Left ventricle myocardium inferior (tissue), 1 donor: ENCODE measurements around the gene RFT1. TPM values are rescaled to one million over a fixed set of nuclear protein-coding genes. Genes with fewer than 3 reads are reported as not detected.

Source experiments
- DNase-seq: peaks from one replicate; pipeline ENCODE4 v3.0.0-alpha.2; 2020
- H3K27ac ChIP-seq: fragments of 200-600 bp; replicated peaks from 2 replicates; pipeline ENCODE4 v1.8.0; 2021
- H3K27me3 ChIP-seq: fragments of 200-600 bp; 2 replicates; pipeline ENCODE4 v1.8.0; 2021; ENCODE audit warnings: low read depth
- H3K36me3 ChIP-seq: fragments of 200-600 bp; 2 replicates; pipeline ENCODE4 v1.8.0; 2021
- H3K4me1 ChIP-seq: fragments of 200-600 bp; 2 replicates; pipeline ENCODE4 v1.8.0; 2021
- H3K4me3 ChIP-seq: fragments of 200-600 bp; 2 replicates; pipeline ENCODE4 v1.8.0; 2021; ENCODE audit warnings: mild to moderate bottlenecking, moderate library complexity
- H3K9me3 ChIP-seq: fragments of 200-600 bp; replicated peaks from 2 replicates; pipeline ENCODE4 v1.8.0; 2021
- intact Hi-C: fragments of 100-400 bp; cut with micrococcal nuclease; formaldehyde crosslinking; loops from one replicate; pipeline ENCODE4 v1.11.0; 2022
- total RNA-seq: library from RNA; stranded (reverse); fragmentation: NEBNext Ultra II Directional; extraction: Animal tissue kit (Norgen Biotek cat#: 25700); gene quantifications from one replicate; pipeline ENCODE4 v1.2.1, GENCODE V29; 2021
- TF ChIP-seq, protein P1 (sequence below): fragments of 200-600 bp; IDR thresholded peaks from 2 replicates; pipeline ENCODE4 v1.8.0; 2021; ENCODE audit warnings: antibody characterized with exemption, mild to moderate bottlenecking, borderline replicate concordance
- donor health status: DM: no; HTN: yes; CAD: no; lungs with severe emphysema.

The RFT1 gene
- total RNA-seq, 1 donor from 2014 or later, result 9.4 TPM

DNA sequence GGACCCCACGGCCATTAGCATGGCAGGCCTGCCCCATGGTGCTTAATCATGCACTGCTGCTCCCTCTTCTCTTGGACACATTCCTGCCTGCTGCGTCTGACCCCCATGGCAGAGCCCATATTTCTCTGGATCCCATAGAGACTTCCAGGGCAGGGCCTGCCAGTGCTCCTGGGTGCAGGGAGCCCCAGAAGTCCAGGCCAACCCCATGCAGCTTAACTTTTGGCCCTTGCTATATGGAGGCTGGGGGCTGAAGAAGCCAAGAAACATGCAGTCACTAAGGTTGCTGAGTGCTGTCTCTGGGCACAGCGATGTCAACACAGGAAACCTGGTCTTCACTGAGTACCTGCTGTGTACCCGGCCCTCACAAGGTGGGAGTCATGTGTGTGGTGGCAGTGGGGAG, 19.5 kb upstream of the RFT1 start:
- intact Hi-C loops, result no loop called here
- H3K4me1 ChIP-seq, result peaks cover 12% of the 10 kb centered on the region
- no peaks in the 10 kb centered on the region for H3K9me3 ChIP-seq
- H3K27ac ChIP-seq, result no peak overlapping the region
- no peak overlapping the region for H3K4me3 ChIP-seq
- no peak for DNase-seq
- H3K27me3 ChIP-seq, result no peaks in the 10 kb centered on the region
- H3K36me3 ChIP-seq, result no peaks in the 10 kb centered on the region
- TF ChIP-seq, protein P1, sequence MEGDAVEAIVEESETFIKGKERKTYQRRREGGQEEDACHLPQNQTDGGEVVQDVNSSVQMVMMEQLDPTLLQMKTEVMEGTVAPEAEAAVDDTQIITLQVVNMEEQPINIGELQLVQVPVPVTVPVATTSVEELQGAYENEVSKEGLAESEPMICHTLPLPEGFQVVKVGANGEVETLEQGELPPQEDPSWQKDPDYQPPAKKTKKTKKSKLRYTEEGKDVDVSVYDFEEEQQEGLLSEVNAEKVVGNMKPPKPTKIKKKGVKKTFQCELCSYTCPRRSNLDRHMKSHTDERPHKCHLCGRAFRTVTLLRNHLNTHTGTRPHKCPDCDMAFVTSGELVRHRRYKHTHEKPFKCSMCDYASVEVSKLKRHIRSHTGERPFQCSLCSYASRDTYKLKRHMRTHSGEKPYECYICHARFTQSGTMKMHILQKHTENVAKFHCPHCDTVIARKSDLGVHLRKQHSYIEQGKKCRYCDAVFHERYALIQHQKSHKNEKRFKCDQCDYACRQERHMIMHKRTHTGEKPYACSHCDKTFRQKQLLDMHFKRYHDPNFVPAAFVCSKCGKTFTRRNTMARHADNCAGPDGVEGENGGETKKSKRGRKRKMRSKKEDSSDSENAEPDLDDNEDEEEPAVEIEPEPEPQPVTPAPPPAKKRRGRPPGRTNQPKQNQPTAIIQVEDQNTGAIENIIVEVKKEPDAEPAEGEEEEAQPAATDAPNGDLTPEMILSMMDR, result no peak

DNA sequence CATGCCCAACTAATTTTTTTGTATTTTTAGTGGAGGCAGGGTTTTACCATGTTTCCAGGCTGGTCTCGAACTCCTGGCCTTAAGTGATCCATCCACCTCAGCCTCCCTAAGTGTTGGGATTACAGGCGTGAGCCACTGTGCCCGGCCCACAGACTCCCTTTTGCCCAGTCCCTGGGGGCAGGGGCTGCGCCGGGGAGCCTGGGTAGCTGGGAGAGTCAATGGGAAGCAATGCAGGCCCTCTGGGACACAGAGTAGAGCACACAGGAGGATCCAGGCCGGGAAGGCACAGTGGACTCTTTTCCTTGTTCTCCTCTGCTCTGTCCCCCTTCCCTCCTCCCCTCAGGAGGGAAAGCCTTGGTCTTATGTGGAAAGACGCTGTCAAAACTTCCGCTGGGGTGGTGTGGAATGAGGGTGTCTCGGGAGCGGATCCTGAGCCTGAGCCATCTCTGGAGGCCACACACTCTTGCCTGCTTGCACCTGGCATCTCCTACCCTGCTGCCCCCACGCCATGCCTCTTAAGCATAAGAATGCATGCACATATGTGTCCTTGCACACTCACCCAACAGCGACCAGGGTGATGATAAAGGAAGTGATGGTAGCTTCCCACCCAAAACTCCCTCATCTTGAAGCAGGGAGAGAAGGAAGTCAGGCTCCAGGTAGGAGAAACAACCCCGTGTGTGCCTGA, 18.9 kb upstream of the RFT1 start:
- TF ChIP-seq, protein P1, result no peak
- no peaks in the 10 kb centered on the region for H3K27me3 ChIP-seq
- intact Hi-C loops, result no loop called here
- peaks cover 7% of the 10 kb centered on the region for H3K4me1 ChIP-seq
- H3K9me3 ChIP-seq, result no peaks in the 10 kb centered on the region
- no peak for DNase-seq
- no peaks in the 10 kb centered on the region for H3K36me3 ChIP-seq
- no peak overlapping the region for H3K27ac ChIP-seq
- no peak overlapping the region for H3K4me3 ChIP-seq

DNA sequence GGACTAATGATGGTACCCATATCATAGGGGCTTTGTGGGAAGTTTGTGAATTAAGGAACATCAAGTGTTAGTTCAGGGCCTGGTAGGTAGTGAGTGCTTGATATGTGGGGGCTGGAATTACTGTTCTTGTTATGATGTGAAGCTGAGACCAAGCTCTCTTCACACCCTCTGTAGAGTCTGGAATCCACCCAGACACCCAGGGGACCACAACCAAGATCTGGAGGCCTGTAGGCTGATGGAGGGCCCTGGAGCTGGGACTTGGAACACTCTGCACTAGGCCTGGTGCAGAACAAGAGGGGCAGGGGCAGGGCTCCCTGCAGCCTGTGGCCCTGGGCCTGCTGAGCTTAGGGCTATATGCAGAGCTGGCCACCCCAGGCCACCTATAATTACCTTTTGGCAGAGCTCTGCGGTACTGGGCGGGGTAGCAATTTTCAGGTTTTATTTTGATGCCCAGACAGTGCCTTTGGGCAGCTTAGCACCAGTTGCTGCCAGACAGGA, 17.7 kb upstream of the RFT1 start:
- Histone ChIP-seq H3K36me3 (no peaks in the 10 kb centered on the region), H3K4me3 (no peak overlapping the region), H3K4me1 (peaks cover 7% of the 10 kb centered on the region), H3K27ac (no peak overlapping the region), H3K27me3 (no peaks in the 10 kb centered on the region), H3K9me3 (no peaks in the 10 kb centered on the region)
- intact Hi-C loops, result no loop called here
- no peak for DNase-seq
- TF ChIP-seq, protein P1, result no peak

DNA sequence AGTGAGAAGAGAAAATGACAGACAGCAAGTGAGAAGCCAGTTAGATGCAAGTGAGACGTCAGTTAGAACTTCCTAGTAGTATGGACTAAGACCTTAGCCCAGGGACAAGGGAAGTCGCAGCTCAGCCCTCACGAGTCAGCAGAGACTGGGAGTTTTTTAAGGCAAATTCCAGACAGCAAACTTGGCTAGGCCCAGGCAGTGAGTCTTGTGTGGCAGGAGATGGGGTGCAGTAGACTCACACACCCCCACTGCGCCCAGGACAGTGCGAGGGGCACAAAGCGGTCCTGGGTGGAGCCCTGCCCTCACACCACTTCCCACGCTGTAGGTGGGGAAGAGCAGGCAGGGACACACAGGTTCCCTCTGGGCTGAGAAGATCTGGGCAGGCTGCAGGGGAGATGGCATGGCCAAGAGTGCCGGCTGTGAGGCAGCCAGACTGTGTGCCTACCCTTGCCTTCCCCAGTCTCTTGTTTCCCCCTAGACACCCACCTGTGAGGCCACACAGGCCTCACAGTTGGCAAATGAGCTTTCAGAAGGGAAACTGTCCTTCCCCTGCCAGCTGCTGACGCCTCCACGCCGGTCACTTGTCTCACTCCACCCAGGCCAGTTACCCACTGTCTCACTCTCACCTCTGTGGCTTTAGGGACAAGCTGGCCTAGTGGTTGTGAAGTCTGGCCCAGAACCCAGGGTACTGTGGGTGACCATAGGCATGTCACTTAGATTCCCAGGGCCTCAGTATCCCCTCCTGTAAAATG, 17.1 kb upstream of the RFT1 start:
- Histone ChIP-seq H3K9me3 (no peaks in the 10 kb centered on the region), H3K36me3 (no peaks in the 10 kb centered on the region), H3K4me1 (peaks cover 7% of the 10 kb centered on the region), H3K27me3 (no peaks in the 10 kb centered on the region), H3K27ac (no peak overlapping the region), H3K4me3 (no peak overlapping the region)
- no peak for DNase-seq
- TF ChIP-seq, protein P1, result no peak
- intact Hi-C loops, result no loop called here

DNA sequence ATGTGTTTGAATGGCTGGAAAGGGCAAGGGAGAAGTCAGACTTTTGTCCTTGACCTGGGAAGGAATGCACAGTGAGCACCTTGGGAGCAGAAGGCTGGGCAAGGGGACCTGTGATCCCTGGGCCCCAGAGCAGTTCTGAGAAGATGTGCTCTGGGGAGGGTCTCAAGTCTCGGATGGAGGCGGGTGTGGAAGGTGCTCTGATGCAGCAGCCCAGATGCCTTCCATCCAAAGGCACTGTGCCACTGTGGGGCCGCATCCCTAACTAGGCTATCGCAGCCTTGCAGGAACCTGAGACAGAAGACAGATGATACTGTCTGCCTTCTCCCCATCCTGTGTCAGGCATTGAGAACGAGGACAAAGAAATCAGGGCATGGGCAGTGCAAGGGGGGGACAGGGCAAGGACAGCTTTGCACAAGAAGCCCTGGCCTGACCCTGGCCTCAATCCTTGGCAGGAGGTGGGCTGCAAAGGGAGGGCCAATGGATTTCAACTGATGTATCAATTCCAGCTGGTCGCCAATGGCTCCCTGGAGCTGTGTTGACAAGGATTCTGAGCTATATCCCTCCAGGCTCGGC, 16.2 kb upstream of the RFT1 start:
- no peaks in the 10 kb centered on the region for H3K9me3 ChIP-seq
- intact Hi-C loops, result no loop called here
- no peak for DNase-seq
- TF ChIP-seq, protein P1, result no peak
- H3K36me3 ChIP-seq, result no peaks in the 10 kb centered on the region
- H3K27me3 ChIP-seq, result no peaks in the 10 kb centered on the region
- no peak overlapping the region for H3K27ac ChIP-seq
- peaks cover 7% of the 10 kb centered on the region for H3K4me1 ChIP-seq
- no peak overlapping the region for H3K4me3 ChIP-seq
